ENCODE data around the gene ZC3H12D.
"Not testable (repeated sequence)": the region's sequence is repeated elsewhere in the genome, so short reads cannot be mapped to it uniquely, and the experiment has no call there.

ZC3H12D gene

DNA sequence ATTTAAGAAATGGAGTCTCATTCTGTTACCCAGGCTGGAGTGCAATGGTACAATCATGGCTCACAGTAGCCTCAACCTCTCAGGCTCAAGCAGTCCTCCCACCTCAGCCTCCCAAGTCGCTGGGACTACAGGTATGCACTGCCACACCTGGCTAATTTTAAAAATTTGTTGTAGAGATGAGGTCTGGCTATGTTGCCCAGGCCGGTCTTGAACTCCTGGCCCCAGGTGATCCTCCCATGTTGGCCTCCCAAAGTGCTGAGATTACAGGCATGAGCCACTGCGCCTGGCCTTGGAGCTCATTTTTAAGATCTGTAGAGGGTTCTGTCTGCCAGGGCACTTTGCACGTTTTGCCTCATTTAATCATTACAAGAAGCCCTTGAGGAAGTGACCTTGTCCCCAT, 17.5 kb downstream of the ZC3H12D start:
- H3K79me2 ChIP-seq (ENCODE audit: control insufficient read depth, low read length), result peaks cover 85% of the 10 kb centered on the region
- peak overlapping the region; percentile 99 for H3K4me2 ChIP-seq (ENCODE audit: low read length)
- H3K4me3 ChIP-seq (ENCODE audit: low read length), result peak overlapping the region; percentile 67

GRCh38 chr6:149464411-149464810, 20.4 kb downstream of the ZC3H12D start:
- Histone ChIP-seq H3K27ac (ENCODE audit: low read depth, low read length) (no peak overlapping the region), H3K36me3 (ENCODE audit: control insufficient read depth, low read length) (peaks cover 76% of the 10 kb centered on the region), H3K9me2 (replicated peaks; ENCODE audit: control insufficient read depth, low read length) (no peaks in the 10 kb centered on the region), H3K4me3 (ENCODE audit: low read length) (no peak overlapping the region), H3K9me3 (ENCODE audit: control insufficient read depth, insufficient read depth, low read length) (no peaks in the 10 kb centered on the region), H3K4me1 (ENCODE audit: control insufficient read depth, low read length) (peaks cover 54% of the 10 kb centered on the region), H3K27me3 (ENCODE audit: control insufficient read depth, low read length) (no peaks in the 10 kb centered on the region), H3K79me2 (ENCODE audit: control insufficient read depth, low read length) (peaks cover 56% of the 10 kb centered on the region), H3F3A (ENCODE audit: control insufficient read depth, insufficient read depth) (peaks cover 22% of the 10 kb centered on the region), H3K4me2 (ENCODE audit: low read length) (no peak overlapping the region), H4K20me1 (ENCODE audit: control insufficient read depth, insufficient read depth, low read depth, low read length) (no peaks in the 10 kb centered on the region)
- no peak for TF ChIP-seq EZH2phosphoT487 (IDR thresholded peaks at IDR 0.05; ENCODE audit: borderline replicate concordance, low read length)
- TF ChIP-seq, protein P1, sequence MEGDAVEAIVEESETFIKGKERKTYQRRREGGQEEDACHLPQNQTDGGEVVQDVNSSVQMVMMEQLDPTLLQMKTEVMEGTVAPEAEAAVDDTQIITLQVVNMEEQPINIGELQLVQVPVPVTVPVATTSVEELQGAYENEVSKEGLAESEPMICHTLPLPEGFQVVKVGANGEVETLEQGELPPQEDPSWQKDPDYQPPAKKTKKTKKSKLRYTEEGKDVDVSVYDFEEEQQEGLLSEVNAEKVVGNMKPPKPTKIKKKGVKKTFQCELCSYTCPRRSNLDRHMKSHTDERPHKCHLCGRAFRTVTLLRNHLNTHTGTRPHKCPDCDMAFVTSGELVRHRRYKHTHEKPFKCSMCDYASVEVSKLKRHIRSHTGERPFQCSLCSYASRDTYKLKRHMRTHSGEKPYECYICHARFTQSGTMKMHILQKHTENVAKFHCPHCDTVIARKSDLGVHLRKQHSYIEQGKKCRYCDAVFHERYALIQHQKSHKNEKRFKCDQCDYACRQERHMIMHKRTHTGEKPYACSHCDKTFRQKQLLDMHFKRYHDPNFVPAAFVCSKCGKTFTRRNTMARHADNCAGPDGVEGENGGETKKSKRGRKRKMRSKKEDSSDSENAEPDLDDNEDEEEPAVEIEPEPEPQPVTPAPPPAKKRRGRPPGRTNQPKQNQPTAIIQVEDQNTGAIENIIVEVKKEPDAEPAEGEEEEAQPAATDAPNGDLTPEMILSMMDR (IDR thresholded peaks at IDR 0.05; ENCODE audit: low read depth, low read length, poor library complexity, severe bottlenecking), result no peak

More for the DNA sequence above, 17.5 kb downstream of the ZC3H12D start:
- H3K4me1 ChIP-seq (ENCODE audit: control insufficient read depth, low read length), result peaks cover 83% of the 10 kb centered on the region
- no peaks in the 10 kb centered on the region for H4K20me1 ChIP-seq (ENCODE audit: control insufficient read depth, insufficient read depth, low read depth, low read length)
- H3F3A ChIP-seq (ENCODE audit: control insufficient read depth, insufficient read depth), result peaks cover 31% of the 10 kb centered on the region
- no peaks in the 10 kb centered on the region for H3K9me3 ChIP-seq (ENCODE audit: control insufficient read depth, insufficient read depth, low read length)
- H3K36me3 ChIP-seq (ENCODE audit: control insufficient read depth, low read length), result peaks cover 82% of the 10 kb centered on the region
- H3K9me2 ChIP-seq (replicated peaks; ENCODE audit: control insufficient read depth, low read length), result no peaks in the 10 kb centered on the region
- H3K27ac ChIP-seq (ENCODE audit: low read depth, low read length), result peak overlapping the region; percentile 96
- H3K27me3 ChIP-seq (ENCODE audit: control insufficient read depth, low read length), result no peaks in the 10 kb centered on the region
- TF ChIP-seq EZH2phosphoT487 (IDR thresholded peaks at IDR 0.05; ENCODE audit: borderline replicate concordance, low read length), result no peak
- TF ChIP-seq, protein P1 (IDR thresholded peaks at IDR 0.05; ENCODE audit: low read depth, low read length, poor library complexity, severe bottlenecking), result no peak

- Histone ChIP-seq H3K79me2 (ENCODE audit: control insufficient read depth, low read length) (peaks cover 56% of the 10 kb centered on the region), H3K9me3 (ENCODE audit: control insufficient read depth, insufficient read depth, low read length) (no peaks in the 10 kb centered on the region), H3K4me3 (ENCODE audit: low read length) (no peak overlapping the region), H3F3A (ENCODE audit: control insufficient read depth, insufficient read depth) (peaks cover 21% of the 10 kb centered on the region), H3K36me3 (ENCODE audit: control insufficient read depth, low read length) (peaks cover 81% of the 10 kb centered on the region), H3K27ac (ENCODE audit: low read depth, low read length) (no peak overlapping the region), H3K27me3 (ENCODE audit: control insufficient read depth, low read length) (no peaks in the 10 kb centered on the region), H3K4me1 (ENCODE audit: control insufficient read depth, low read length) (peaks cover 48% of the 10 kb centered on the region), H3K4me2 (ENCODE audit: low read length) (no peak overlapping the region), H3K9me2 (replicated peaks; ENCODE audit: control insufficient read depth, low read length) (no peaks in the 10 kb centered on the region), H4K20me1 (ENCODE audit: control insufficient read depth, insufficient read depth, low read depth, low read length) (no peaks in the 10 kb centered on the region)
- no peak for TF ChIP-seq EZH2phosphoT487 (IDR thresholded peaks at IDR 0.05; ENCODE audit: borderline replicate concordance, low read length)
- TF ChIP-seq, protein P1 (IDR thresholded peaks at IDR 0.05; ENCODE audit: low read depth, low read length, poor library complexity, severe bottlenecking), result no peak
Observed at GRCh38 chr6:149463781-149464180, 21.0 kb downstream of the ZC3H12D start.

GRCh38 chr6:149462712-149463111, 22.1 kb downstream of the ZC3H12D start:
- H3K27ac ChIP-seq (ENCODE audit: low read depth, low read length); H3K4me3 ChIP-seq (ENCODE audit: low read length); H3K4me2 ChIP-seq (ENCODE audit: low read length); H3K9me3 ChIP-seq (ENCODE audit: control insufficient read depth, insufficient read depth, low read length); H3K9me2 ChIP-seq (replicated peaks; ENCODE audit: control insufficient read depth, low read length); H4K20me1 ChIP-seq (ENCODE audit: control insufficient read depth, insufficient read depth, low read depth, low read length); H3K27me3 ChIP-seq (ENCODE audit: control insufficient read depth, low read length): not testable (repeated sequence)
- Histone ChIP-seq H3K36me3 (ENCODE audit: control insufficient read depth, low read length) (peaks cover 78% of the 10 kb centered on the region), H3K4me1 (ENCODE audit: control insufficient read depth, low read length) (peaks cover 37% of the 10 kb centered on the region), H3K79me2 (ENCODE audit: control insufficient read depth, low read length) (peaks cover 50% of the 10 kb centered on the region), H3F3A (ENCODE audit: control insufficient read depth, insufficient read depth) (peaks cover 16% of the 10 kb centered on the region)

All from DOHH2 (cell line).